Measurements from ENCODE around the gene CDV3.

Gene CDV3

GRCh38 chr3:133608388-133608787 lies 34.9 kb downstream of the CDV3 start:
- no peak for DNase-seq

GRCh38 chr3:133610031-133610430 lies 36.5 kb downstream of the CDV3 start:
- no peak for DNase-seq

GRCh38 chr3:133611534-133611933 lies 38.0 kb downstream of the CDV3 start:
- no peak for DNase-seq

DNA sequence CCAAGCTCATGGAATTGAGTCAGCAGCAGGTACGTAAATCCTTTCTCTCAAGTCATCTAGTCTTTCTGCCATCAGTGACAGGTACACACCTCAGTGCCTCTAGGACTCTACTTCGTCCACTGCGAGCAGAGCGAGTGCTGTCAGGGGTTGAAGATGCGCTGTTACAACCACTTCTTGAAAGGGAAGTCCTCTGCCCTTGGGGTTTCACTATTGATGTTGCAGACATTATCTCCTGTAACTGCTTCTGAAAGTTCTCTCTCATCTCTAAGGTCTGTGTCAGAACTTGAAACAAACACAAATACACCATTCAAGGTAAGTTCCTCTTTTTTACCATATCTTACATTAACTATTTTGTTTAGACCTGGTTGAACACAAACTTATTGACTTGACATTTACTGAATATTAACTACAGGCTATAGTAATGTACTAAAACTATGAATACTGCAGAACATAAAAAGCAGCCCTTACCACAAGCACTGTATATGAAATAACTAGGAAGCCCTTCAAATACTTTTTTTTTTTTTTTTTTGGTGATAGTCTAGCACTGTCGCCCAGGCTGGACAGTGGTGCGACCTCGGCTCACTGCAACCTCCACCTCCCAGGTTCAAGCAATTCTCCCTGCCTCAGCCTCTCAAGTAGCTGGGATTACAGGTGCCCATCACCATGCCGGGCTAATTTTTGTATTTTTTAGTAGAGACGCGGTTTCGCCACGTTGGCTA lies 46.7 kb downstream of the CDV3 start:
- no peak for DNase-seq

GRCh38 chr3:133627789-133628188 lies 54.3 kb downstream of the CDV3 start:
- DNase-seq = no peak

DNA sequence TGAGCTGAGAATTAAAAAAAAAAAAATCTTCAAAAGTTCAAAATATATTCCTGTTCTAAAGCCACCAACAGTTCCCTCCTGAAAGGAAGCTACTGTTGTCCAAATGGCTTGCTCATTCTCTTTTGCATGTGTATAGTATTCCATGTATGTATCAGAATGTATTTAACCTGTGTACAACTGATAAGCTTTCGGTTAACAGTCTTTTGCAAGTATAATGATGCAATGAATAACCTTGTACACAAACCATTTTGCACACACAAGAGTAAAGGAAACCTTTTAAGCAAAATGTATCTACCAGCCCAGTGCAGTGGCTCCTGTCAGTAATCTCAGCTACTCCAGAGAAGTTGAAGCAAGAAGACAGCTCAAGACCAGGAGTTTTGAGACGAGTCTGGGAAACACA lies 55.7 kb downstream of the CDV3 start:
- DNase-seq = no peak

DNA sequence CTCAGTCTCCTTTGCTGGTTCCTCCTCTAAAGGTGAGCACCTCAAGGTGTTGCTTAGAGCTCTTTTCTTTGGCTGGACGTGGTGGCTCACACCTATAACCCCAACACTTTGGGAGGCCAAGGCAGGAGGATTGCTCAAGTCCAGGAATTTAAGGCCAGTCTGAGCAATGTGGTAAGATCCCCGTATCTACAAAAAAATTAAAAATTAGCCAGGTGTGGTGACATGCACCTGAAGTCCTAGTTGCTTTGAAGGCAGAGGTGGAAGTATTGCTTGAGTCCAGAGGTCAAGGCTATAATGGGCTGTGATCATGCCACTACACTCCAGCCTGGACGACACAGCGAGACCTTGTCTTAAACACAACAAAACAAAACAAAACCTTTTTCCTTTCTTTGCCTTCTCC lies 60.0 kb downstream of the CDV3 start:
- no peak for DNase-seq

Measured in NCI-H1417 treated with DMSO at 0.1 percent for 48 hours (cell line).